ENCODE measurements around the gene BIRC6.
"Not testable (repeated sequence)": the region's sequence is repeated elsewhere in the genome, so short reads cannot be mapped to it uniquely, and the experiment has no call there.

Gene BIRC6

DNA sequence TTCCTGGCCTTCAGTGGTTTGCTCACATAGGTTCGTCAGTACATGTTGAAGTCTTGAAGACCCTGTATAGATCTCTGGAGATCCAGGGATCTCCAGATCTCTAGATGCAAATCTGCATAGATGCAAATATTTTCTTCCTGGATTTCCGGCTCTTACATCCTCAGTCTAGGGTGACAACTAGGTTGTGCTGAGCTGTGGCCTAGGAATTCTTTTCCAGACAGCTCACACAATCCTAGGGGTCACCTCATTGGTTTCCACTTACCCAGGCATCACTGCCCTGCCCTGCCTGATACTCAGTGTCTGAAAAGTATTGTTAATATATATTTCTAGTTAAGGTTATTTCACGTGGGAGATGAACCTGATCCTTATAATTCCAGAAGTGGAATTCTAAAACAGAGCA is 165.9 kb downstream of the BIRC6 start:
- no peak for DNase-seq

DNA sequence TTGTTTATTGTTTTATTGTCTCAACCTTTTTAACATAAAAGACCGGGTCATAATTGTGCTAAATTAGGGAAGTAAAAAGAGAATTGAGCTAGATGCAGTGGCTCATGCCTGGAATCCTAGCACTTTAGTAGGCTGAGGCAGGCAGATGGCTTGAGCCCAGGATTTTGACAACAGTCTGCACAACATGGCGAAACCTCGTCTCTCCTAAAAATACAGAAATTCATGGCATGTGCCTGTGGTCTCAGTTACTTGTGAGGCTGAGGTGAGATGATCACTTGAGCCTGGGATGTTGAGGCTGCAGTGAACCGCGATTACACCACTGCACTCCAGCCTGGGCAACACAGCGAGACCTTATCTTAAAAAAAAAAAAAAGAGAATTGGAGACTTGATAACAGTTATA is 166.9 kb downstream of the BIRC6 start:
- DNase-seq = no peak

DNA sequence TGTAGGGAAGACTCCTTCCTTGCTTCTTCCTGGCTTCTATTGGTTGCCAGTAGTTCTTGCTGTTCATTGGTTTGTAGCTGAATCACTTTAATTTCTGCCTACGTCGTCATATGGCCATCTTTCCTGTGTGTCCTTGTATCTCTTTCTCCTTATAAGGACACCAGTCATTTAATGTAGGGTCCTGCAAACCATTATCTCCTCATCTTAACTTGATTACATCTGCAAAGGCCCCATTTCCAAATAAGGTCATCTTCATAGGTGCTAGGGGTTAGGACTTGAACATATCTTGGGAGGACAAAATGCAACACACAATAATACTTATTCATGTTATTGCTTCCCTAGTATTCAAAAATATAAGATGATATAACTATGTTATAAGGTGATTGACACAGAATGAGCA is 175.5 kb downstream of the BIRC6 start:
- no peak for DNase-seq

DNA sequence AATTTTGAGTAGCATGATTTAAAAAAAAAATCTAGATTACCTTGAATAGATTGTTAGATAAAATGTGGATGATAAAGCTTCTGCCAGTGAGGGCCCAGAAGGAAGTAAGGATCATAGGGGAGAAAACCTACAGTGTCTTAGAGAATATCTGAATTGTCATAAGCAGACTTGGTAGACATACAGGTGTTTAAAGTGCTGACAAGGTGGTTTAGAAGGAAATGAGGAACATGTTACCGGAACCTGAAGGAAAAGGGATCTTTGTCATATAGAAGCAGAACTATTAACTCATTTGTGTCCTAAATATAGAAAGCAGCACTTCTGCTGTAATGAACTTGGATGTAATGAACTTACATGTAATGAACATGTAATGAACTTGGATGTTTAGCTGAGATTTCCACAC is 176.1 kb downstream of the BIRC6 start:
- DNase-seq = no peak

DNA sequence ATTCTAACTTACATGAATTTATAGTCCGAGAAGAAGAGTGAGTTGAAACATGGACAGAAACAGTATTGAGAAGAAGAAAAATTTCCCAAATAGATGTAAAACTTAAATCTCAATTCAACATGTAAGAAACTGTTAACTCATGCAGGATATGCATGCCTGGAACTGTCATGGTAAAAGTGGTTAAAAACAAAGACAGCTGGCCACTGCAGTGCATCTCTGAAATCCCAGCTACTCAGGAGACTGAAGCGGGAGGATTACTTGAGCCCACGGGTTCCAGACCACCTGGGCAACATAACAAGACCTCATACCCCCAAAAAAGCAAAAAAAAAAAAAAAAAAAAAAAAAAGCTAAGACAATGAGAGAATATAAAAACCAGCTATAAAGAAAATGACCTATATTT is 178.0 kb downstream of the BIRC6 start:
- DNase-seq = no peak

DNA sequence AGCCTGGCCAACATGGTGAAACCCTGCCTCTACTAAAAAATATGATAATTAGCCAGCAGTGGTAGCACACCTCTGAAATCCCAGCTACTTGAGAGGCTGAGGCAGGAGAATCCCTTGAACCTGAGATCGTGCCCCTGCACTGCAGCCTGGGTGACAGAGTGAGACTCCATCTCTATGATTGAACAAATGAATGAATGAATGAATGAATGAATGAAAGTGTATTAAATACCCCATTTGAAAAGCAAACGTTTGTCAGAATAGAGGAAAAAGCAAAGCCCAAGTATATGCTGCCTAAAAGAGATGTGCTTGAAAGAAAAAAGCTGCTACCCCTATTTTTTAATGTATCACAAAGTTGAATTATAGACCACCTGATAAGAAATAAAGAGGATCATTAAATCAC is 181.9 kb downstream of the BIRC6 start:
- no peak for DNase-seq

DNA sequence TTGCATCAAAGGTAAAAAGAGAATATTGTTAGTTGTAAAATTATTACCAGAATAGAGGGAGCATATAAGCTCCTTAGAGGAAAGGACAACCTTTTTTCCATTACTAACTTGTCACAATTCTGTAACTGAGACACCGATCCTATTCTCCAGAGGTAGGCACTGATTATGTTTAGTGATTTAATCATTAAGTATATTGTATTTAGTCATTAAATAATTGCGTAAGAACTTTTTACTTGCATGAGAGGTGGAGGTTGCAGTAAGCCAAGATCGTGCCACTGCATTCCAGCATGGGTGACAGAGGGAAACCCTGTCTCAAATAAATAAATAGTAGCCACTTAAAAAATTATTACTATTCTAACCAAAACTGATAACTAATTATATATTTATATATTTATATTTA is 195.7 kb downstream of the BIRC6 start:
- DNase-seq = not testable (repeated sequence)

DNA sequence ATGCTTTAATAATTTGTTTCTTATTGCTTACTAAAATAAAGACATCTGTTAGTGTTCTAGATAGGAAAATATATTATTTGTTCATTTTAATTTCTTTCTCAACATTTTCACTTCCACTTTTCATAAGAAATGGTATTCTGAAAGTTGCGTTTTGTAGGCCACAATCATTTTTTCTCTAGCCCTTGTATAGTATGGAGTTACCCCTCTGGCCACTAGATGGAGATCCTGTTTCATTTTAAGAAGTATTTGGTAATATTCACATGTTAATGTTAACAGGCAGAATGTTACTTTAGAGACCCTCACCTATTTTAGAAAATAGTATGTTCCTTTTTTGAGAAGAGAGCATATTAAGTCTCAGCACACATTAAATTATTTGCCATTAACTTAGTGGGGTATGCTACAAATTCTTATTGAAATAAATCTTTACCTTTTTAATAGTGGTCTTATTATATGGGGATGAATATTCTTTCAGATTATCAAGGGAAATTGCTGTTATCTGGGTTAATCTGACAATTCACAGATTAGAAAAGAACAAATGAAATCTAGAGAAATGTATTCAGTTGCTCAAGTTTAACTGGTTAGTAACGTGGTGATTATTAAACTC is 197.1 kb downstream of the BIRC6 start:
- DNase-seq = peak; percentile 77

DNA sequence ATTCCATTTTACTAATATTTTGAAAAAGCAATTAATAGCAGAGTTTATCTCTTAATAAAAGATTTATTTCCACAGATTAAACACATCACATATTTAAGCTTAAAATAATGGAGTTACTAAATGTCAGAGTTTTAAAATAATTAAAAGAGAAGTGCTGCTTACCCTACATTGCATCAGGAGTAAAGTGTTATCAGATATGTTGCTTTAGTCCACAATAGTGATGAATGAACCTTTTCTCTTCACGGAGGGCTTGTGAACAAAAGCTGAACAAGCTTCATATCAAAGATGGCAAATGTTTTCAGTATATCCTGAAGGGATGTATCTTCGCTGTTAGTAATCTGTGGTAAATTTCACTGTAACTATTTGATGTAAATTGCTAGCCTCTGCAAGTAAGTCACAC is 201.7 kb downstream of the BIRC6 start:
- no peak for DNase-seq

DNA sequence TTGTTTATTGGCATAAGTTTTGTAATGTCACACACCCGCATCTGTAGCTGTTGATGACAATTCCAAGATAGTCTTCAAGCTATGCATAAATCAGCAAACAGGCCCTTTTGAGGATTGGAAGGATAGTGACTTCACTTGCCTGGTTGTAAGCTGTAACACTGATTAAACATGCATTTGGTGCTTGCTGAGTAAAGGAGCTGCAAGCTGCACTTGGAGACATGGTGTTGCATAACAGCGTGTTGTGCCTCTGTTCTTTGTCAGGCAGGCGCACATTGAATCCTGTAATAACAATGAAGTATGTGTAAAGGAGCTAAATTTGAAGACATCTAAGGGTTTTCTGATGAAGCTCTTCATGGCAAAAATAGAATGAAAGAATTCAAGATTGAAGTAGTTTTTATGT is 202.3 kb downstream of the BIRC6 start:
- peak; percentile 12 for DNase-seq

DNA sequence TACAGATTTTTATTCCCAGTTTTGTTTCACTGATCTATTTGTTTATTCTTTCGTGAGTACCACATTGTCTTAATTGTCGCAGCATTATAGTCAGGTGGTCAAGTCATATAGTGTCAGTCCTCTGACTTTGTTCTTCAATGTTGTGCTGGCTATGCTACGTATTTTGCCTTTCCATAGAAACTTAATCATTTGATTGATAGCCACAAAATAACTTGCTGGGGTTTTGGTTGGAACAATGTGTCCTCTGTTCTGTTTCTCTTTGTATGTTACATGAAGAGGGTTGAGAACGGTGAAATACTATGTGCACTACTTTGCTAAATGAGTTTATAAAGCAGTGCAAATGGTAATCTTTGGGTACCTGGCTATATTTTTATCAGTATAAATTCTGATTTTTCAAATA is 206.1 kb downstream of the BIRC6 start:
- no peak for DNase-seq

DNA sequence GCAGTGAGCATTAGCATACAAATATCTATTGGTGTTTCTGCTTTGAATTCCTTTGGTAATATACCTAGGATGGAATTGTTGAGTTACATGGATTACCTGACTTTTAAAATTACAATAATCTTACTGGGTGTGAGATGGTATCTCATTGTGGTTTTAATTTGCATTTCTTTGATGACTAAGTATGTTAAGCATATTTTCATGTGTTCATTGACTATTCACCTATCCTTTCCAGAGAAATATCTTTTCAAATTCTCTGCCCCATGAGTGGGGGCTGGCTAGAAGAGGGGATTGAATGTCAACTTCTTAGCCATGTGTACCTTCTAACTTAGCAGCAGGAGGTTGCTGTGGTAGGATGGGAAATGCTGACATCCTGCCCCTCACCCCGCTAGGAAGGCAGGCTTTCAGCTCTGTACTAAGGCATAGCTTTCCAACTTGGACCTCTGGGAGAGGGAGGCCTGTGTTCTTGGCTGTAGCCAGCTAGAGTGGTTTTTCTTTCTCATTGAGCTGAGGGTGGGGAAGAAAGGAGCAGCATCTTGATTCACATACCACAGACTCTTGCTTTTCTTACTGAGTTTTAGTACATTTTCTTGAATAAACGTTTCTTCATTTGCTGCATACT is 207.7 kb downstream of the BIRC6 start:
- DNase-seq = no peak

DNA sequence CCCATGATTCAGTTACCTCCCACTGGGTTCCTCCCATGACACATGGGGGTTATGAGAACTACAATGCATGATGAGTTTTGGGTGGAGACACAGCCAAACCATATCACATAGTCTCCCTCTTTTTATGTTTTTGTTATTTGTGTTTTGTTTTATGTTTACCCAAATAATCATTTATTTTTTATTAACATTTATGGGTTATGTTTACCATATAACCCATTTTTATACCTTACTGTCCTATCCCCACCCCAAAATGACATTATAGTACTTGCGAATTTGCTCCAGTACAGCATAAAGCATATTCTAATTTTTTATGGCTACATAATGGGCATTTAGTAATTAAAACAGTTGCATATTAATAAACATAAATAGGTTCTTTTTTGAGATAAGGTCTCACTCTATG is 209.1 kb downstream of the BIRC6 start:
- no peak for DNase-seq

DNA sequence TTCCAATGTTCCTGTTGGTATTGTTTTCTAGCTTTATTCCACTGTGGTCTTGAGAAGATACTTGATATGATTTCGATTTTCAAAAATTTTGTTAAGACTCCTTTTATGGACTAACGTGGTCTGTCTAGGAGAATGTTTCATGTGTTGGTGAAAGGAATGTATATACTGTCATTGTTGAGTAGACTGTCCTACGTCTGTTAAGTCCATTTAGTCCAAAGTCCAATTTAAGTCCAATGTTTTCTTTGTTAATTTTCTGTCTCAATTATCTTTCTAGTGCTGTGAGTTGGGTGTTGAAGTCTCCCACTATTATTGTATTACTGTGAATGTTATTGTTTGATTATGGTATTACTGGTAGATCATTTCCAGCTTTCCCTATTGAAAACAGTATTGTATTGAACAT is 215.2 kb downstream of the BIRC6 start:
- no peak for DNase-seq

DNA sequence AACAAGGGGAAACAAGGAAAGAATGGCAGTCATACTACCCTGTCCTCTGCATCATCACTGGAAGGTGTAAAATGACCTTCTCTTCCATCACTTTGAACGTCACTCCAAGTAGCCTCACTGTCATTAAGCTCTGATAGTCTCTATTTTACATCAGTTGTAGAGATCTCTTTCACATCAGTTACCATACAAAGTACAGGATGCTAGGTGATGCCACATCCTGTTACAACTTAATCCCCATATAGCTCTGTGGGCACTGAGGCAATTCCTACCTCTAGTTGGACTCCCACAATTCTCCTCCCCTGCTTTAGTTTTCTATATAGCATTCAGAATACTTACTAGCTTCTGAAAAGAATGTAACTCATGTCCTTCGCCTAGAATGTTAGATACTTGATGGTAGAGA is 215.9 kb downstream of the BIRC6 start:
- DNase-seq = no peak

DNA sequence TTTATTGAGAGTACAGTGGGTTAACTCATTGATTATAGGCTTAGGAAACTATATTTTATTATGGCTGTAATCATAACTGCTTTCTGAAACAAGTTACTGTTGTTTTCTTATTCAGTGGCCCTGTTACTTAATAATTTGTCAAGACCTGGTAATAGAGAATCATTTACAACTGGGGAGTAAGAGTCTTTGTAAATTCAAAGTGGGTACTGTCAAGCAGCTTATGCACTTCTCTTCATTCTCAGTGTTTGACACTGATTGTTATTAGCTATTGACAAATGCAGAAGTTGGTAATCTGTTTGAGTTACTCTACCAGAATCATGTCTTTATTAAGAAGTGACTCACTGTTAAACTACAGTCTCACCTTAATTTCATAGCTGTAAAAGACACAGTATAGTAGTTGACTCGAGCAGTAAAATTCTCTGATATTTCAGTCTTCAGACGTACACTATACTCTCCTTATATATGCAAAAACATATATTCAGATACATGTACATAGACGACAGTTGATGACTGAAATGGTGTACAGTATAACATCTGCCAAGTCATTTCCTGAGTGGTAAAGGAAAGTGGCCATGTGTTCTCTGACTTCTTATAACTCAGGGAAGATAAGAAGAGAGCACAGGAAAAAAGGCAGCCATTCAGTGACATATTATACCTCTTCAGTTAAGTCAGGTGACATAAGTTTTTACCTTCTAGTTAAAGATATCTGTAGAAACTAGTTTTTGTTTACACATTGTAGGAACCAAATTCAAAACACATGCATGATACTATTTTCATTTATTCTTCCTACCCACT is 235.0 kb downstream of the BIRC6 start:
- no peak for DNase-seq

DNA sequence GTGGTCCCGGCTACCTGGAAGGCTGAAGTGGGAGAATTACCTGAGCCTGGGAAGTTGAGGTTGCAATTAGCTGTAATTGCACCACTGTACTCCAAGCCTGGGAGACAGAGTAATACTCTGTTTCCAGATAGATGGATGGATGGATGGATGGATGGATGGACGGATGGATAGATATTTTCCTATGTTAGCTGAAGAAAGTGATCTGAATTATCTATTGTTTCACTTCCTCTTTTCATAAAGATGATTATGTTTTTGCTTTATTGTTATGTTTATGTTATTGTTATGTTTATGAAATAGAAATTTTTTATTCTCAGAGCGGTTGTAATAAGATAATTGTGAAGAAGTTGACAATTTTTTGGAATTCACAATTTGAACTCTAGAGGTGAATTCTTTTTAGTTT is 237.8 kb downstream of the BIRC6 start:
- DNase-seq = no peak

DNA sequence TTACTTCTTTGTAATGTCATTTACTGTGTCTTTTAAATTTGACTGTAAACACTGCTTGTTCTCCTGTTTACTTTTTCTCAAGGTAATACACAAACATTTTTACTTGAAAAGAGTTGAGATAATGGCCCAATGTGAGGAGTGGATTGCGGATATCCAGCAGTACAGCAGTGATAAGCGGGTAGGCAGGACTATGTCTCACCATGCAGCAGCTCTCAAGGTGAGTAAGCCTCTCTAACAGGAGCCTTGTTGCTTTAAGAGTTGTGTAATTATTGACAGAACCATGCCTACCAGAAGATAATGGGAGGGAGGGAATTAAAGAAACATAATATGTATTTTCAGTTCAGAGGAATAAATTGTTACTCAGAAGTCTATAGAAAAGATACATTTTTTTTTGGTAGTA is 254.5 kb downstream of the BIRC6 start:
- DNase-seq = no peak

DNA sequence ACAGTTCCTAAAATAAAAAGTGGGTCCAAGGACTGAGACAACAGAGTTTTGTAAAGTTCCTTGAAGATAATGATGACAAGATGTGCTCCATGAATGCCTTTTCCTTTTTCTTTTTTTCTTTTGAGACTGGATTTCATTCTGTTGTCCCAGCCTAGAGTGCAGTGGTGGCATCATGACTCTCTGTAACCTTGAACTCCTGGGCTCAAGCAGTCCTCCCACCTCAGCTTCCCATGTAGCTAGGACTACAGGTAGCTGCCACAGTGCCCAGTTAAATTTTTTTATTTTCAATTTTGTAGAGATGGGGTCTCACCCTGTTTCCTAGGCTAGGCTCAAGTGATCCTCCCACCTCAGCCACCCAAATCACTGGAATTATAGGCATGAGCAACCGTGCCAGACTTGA is 254.9 kb downstream of the BIRC6 start:
- DNase-seq = no peak

DNA sequence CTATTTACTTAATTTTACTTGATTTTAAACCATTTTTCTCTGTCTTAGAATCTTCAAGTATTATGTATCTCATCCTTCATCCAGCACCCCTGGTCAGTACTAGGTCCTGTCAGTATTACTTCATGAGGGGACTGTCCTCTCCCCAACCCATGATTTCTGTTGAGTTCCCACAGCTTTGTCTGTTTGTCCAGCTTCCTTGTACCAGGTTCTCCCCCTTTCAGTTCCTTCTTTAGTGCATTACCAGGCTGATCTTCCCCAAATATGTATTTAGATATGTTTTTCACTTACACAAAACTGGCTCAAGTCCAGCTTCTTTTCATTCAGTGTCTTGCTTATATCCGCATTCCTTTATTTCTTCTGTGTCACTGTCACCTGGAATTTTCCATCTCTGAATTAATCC is 257.3 kb downstream of the BIRC6 start:
- DNase-seq = peak; percentile 44

DNA sequence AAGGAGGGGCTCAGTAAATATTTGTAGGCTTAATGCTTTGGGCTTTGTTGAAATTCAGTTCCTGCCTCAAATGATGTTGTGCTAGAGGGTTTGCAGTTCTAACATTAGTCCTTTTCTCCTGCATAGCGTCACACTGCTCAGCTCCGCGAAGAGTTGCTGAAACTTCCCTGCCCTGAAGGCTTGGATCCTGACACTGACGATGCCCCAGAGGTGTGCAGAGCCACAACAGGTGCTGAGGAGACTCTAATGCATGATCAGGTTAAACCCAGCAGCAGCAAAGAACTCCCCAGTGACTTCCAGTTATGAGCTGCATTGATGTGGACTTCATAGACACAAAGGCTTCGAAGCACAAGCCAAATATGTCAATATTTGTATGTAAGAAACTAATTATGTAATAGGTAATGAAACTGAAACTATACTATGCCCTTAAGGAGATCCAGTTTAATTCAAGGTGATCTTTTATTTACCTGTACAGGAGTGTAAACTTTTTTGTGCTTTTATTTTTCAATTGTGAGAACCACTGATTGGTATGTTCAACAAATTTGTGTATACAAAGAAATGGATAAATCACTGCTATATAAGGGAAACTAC is 260.9 kb downstream of the BIRC6 start:
- no peak for DNase-seq

DNA sequence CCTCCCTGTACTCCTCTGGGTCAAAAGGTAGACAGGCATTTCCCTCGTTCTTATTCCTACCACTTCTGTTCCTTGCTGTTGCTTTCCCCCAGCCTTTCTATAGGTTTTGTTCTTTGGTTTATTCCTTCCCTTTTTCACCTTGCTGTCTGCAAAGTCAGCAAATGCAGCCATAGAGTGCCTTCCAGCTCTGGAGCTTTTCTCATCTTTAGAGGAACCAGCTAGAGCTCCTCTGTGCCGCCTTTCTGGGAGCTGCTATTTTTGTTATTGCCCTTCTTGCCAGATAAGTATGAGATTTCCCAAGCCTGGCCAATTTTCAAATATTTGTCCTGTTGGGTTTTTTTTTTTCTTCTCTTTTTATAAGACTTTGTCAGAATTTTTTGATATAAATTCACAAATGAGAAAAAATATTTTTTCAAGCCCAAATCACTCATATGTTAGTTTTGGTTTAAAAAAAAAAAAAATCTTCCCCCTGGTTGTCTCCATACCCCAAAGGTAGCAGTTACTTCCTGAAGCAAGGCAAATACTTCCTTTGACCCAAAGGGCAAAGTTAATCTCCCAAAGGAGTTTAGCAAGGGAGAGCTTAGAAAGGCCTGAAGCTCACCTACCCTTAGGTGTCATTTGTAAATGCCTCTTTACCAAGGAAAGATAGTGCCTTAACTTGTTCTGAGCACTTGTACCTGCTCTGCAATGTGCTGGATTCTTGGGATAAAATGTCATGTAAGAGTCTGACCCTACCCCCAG is 265.9 kb downstream of the BIRC6 start:
- DNase-seq = no peak

DNA sequence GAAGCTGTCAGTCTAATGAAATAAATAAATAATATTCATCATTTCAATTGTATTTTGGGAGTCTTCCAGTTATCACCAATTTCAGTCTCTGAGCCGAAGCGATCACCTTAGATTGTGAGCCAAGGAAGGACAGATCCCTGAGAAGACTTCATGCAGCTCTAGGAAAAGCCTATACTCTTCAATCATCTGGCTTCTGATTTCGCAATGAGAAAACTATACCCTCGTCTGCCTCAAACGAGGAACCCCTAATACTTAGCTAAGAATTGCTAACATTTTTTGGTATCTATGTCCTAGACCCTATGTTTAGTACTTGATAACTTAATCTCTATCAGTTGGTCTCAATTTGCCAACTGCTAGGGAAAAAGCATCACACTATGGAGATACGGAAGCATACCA is 266.5 kb downstream of the BIRC6 start:
- no peak for DNase-seq
